CD4-positive, alpha-beta T cell (primary cell): ENCODE results near the gene RBMS1. TPM values are rescaled to one million over a fixed set of nuclear protein-coding genes. Genes with fewer than 3 reads are reported as not detected.

ENCODE experiments used
- ATAC-seq: fragments of 200-7000 bp; cut with Tn5 transposase; one replicate; pipeline ENCODE4 v1.10.0; 2022; ENCODE audit warnings: mild to moderate bottlenecking; ENCODE audit not compliant: poor library complexity
- CTCF ChIA-PET: fragments of 350-600 bp; sonication (Branson Sonifier 250); formaldehyde crosslinking; loops from one replicate; lab custom pipeline; 2021; ENCODE audit warnings: antibody characterized with exemption, inconsistent platforms; lab: Charles Lee
- POLR2A ChIA-PET: fragments of 350-600 bp; sonication (Branson Sonifier 250); formaldehyde crosslinking; loops from one replicate; lab custom pipeline; 2021; ENCODE audit warnings: antibody characterized with exemption, inconsistent platforms; lab: Charles Lee
- DNase-seq, 14 experiments: peaks; one replicate each; pipeline ENCODE4 v3.0.0-alpha.2; 2013 to 2020; ENCODE audit warnings: mixed read lengths in 2 of 14
- H3K27ac ChIP-seq, 2 donors: one replicate each; pipeline versions ENCODE4 v1.5.1 to v1.7.0; 2013; ENCODE audit warnings: low read length in 2 of 2, low read depth in 1 of 2, mild to moderate bottlenecking in 1 of 2
- H3K27me3 ChIP-seq, 2 experiments: 1 replicate in 1 of 2; 2 replicates in 1 of 2; pipeline versions ENCODE4 v1.6.1 to v1.7.0; 2013; ENCODE audit warnings: low read length in 2 of 2, control low read depth in 1 of 2, mild to moderate bottlenecking in 1 of 2, moderate library complexity in 1 of 2; ENCODE audit not compliant: insufficient read depth in 2 of 2, control insufficient read depth in 1 of 2
- H3K36me3 ChIP-seq: one replicate; pipeline ENCODE4 v1.6.1; 2013; ENCODE audit warnings: low read length, control low read depth; ENCODE audit not compliant: insufficient read depth
- H3K4me1 ChIP-seq: one replicate; pipeline ENCODE4 v1.6.1; 2013; ENCODE audit warnings: low read length, control low read depth; ENCODE audit not compliant: insufficient read depth
- H3K4me3 ChIP-seq: one replicate; pipeline ENCODE4 v1.5.1; 2013; ENCODE audit warnings: mild to moderate bottlenecking, low read length, moderate library complexity
- H3K9me3 ChIP-seq, 2 experiments: 1 replicate in 1 of 2; 2 replicates in 1 of 2; pipeline versions ENCODE4 v1.6.1 to v1.7.0; 2013; ENCODE audit warnings: low read length in 2 of 2, mild to moderate bottlenecking in 2 of 2, control low read depth in 1 of 2, moderate library complexity in 1 of 2; ENCODE audit not compliant: control insufficient read depth in 1 of 2, insufficient read depth in 1 of 2
- H3K27ac Mint-ChIP-seq: one replicate; pipeline ENCODE4 v1.8.0; 2020; ENCODE audit warnings: mixed read lengths
- H3K27me3 Mint-ChIP-seq: one replicate; pipeline ENCODE4 v1.8.0; 2021; ENCODE audit warnings: mixed read lengths
- H3K36me3 Mint-ChIP-seq: one replicate; pipeline ENCODE4 v1.8.0; 2021; ENCODE audit warnings: low read depth, mixed read lengths
- H3K4me1 Mint-ChIP-seq: one replicate; pipeline ENCODE4 v1.8.0; 2021; ENCODE audit warnings: low read depth, mixed read lengths
- H3K4me3 Mint-ChIP-seq: one replicate; pipeline ENCODE4 v1.8.0; 2020; ENCODE audit warnings: mild to moderate bottlenecking, mixed read lengths
- H3K9me3 Mint-ChIP-seq: one replicate; pipeline ENCODE4 v1.8.0; 2020; ENCODE audit warnings: mixed read lengths
- CTCF ChIP-seq: fragments of 200-600 bp; IDR thresholded peaks from one replicate; pipeline ENCODE4 v1.8.0; 2022; ENCODE audit warnings: antibody characterized with exemption, mild to moderate bottlenecking
- intact Hi-C, 2 experiments: fragments of 100-400 bp; cut with DNase I in 1 of 2; cut with micrococcal nuclease in 1 of 2; formaldehyde crosslinking; loops; one replicate each; pipeline versions ENCODE4 v1.15.1 to v1.9.0; 2023 to 2025; cut with DNase I, micrococcal nuclease
- total RNA-seq, 174 experiments: library from RNA in 2 of 174; stranded (reverse) in 2 of 174; gene quantifications; one replicate each; pipeline ENCODE4 v1.2.3 and lab custom pipeline; 2021 to 2026

The RBMS1 gene
- total RNA-seq, 2 experiments from 2014 or later, result 88.6 to 90.3 TPM

DNA sequence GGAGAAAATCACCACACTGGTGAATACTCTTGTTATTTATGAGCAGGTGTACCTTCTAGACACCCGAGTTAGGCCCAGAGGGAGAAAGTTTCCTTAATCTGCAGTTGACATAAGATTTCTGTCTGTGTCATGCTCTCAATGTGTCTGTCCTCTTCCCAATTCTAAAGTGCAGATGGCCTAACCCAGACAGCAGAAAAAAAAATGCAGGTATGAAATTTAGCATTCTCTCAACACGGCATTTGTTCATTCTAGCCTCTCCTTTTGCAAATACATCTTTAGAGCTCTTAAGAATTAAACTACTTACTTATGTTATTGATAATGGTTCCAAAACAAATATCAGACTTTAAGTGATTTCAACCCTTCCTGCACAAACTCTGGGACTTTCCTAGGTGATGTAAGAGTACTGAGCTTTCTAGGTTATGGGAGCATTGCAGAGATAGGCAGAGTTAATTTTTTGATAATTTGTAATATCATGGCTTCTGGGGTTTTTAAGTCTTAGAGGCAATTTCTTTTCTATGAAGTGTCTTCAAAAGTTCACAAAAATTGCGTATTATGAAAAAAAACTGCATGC lies 260.6 kb downstream of the RBMS1 start:
- H3K4me3 Mint-ChIP-seq, result no peak overlapping the region
- ChIA-PET POLR2A (no interaction called here), CTCF (no interaction called here)
- no peak for DNase-seq
- H3K4me1 Mint-ChIP-seq, result no peaks in the 10 kb centered on the region
- H3K27ac Mint-ChIP-seq, result no peak overlapping the region
- H3K4me3 ChIP-seq, result no peak overlapping the region
- H3K27me3 Mint-ChIP-seq, result no peaks in the 10 kb centered on the region
- H3K27me3 ChIP-seq, result no peaks in the 10 kb centered on the region
- no peaks in the 10 kb centered on the region for H3K4me1 ChIP-seq
- no peaks in the 10 kb centered on the region for H3K36me3 ChIP-seq
- no peaks in the 10 kb centered on the region for H3K9me3 ChIP-seq
- no peak overlapping the region for H3K27ac ChIP-seq
- no peaks in the 10 kb centered on the region for H3K9me3 Mint-ChIP-seq
- H3K36me3 Mint-ChIP-seq, result no peaks in the 10 kb centered on the region
- no peak for TF ChIP-seq CTCF
- no peak for ATAC-seq
- intact Hi-C loops, result no loop called here

- H3K9me3 ChIP-seq, result no peaks in the 10 kb centered on the region
- H3K4me3 Mint-ChIP-seq, result no peak overlapping the region
- intact Hi-C loops, result no loop called here
- H3K36me3 ChIP-seq, result no peaks in the 10 kb centered on the region
- no peaks in the 10 kb centered on the region for H3K4me1 ChIP-seq
- no peaks in the 10 kb centered on the region for H3K36me3 Mint-ChIP-seq
- POLR2A ChIA-PET, result no interaction called here
- ATAC-seq, result no peak
- no peaks in the 10 kb centered on the region for H3K9me3 Mint-ChIP-seq
- no peak overlapping the region for H3K4me3 ChIP-seq
- H3K27ac ChIP-seq, result no peak overlapping the region
- no peaks in the 10 kb centered on the region for H3K27me3 ChIP-seq
- H3K4me1 Mint-ChIP-seq, result peaks cover 7% of the 10 kb centered on the region
- no peak overlapping the region for H3K27ac Mint-ChIP-seq
- TF ChIP-seq CTCF, result no peak
- CTCF ChIA-PET, result no interaction called here
- H3K27me3 Mint-ChIP-seq, result no peaks in the 10 kb centered on the region
- no peak for DNase-seq
These were observed 264.0 kb downstream of the RBMS1 start for GRCh38 chr2:160229591-160229990.

DNA sequence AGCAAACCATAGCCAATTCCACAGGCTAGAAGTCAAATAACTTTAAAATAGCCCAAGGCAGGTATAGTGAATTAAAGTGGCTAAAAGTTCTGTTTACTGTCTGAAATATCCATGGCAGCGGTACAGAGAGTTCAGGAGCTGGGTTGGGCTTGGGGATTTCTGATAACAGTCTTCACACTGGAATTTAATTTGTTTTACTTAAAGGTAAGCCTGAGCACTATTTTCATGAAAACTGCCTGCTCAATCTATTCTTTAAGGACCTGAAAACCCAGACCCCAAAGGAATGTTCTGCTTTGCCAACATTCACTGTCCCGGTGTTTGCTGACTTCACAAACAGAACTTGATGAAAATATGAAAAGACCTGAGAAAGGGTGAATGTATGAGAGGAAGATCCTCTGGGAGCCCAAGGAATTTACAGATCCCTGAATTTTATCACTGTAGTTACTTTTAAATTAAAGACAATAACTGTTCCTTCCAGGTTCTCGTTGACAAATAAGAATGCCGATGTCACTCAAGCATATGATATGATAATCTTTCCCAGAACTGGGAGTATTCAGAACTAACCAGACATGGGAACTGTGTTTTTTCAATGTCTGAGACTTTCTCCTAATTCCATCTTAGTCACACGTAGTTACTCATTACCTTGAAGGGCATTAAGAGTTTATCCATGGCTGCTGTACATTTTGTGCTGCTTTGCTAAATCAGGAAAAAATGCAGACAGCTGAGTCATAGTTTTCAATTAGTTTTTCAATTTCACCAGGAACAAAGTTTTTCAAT lies 265.3 kb downstream of the RBMS1 start:
- CTCF ChIA-PET, result no interaction called here
- ATAC-seq, result no peak
- Mint-ChIP-seq H3K4me1 (peaks cover 16% of the 10 kb centered on the region), H3K9me3 (no peaks in the 10 kb centered on the region), H3K27ac (no peak overlapping the region), H3K27me3 (no peaks in the 10 kb centered on the region), H3K36me3 (no peaks in the 10 kb centered on the region), H3K4me3 (no peak overlapping the region)
- DNase-seq, result no peak
- Histone ChIP-seq H3K36me3 (no peaks in the 10 kb centered on the region), H3K27me3 (no peaks in the 10 kb centered on the region), H3K9me3 (no peaks in the 10 kb centered on the region), H3K27ac (no peak overlapping the region), H3K4me1 (peaks cover 4% of the 10 kb centered on the region), H3K4me3 (no peak overlapping the region)
- TF ChIP-seq CTCF, result no peak
- intact Hi-C loops, result no loop called here
- POLR2A ChIA-PET, result no interaction called here
